ENCODE data around the gene HHAT. TPM values are rescaled to one million over a fixed set of nuclear protein-coding genes. Genes with fewer than 3 reads are reported as not detected.

HHAT gene
- total and polyA plus RNA-seq, 5 donors: 1.6 to 2.8 (median 2.3) TPM

- H3K4me1 ChIP-seq (ENCODE audit: control insufficient read depth, insufficient read depth, low read length): peaks cover 2% of the 10 kb centered on the region
- 93% methylated on average over 3 of the region's 3 CpGs for WGBS
- H3K27me3 ChIP-seq (ENCODE audit: control insufficient read depth, insufficient read depth): no peaks in the 10 kb centered on the region
- intact Hi-C loops (cut with DNase I): loop anchor here in 1 of 4 donors (10.0 kb wide), 1 partner anchor 62 kb away; the partner anchor contains the start of gene SERTAD4
- DNase-seq: no peak
- ATAC-seq: no peak
- H3K27ac ChIP-seq (ENCODE audit: low read length): no peak overlapping the region
- H3K9me3 ChIP-seq (ENCODE audit: control insufficient read depth, low read length): no peaks in the 10 kb centered on the region
- no peak overlapping the region for H3K4me3 ChIP-seq (ENCODE audit: low read length)
Measured at GRCh38 chr1:210296682-210297081, 32.0 kb upstream of the HHAT start.

GRCh38 chr1:210298296-210298695 lies 30.4 kb upstream of the HHAT start:
- H3K4me3 ChIP-seq (ENCODE audit: low read length): no peak overlapping the region
- no peak for DNase-seq
- WGBS: 78% methylated on average over 7 of the region's 7 CpGs
- H3K9me3 ChIP-seq (ENCODE audit: control insufficient read depth, low read length): no peaks in the 10 kb centered on the region
- no peak for ATAC-seq
- peaks cover 5% of the 10 kb centered on the region for H3K4me1 ChIP-seq (ENCODE audit: control insufficient read depth, insufficient read depth, low read length)
- no peak overlapping the region for H3K27ac ChIP-seq (ENCODE audit: low read length)
- no peaks in the 10 kb centered on the region for H3K27me3 ChIP-seq (ENCODE audit: control insufficient read depth, insufficient read depth)
- intact Hi-C loops (cut with DNase I): loop anchor here in 1 of 4 donors (10.0 kb wide), 1 partner anchor 63 kb away; the partner anchor contains the start of gene SERTAD4

- Histone ChIP-seq H3K27me3 (ENCODE audit: control insufficient read depth, insufficient read depth) (no peaks in the 10 kb centered on the region), H3K4me3 (ENCODE audit: low read length) (no peak overlapping the region), H3K9me3 (ENCODE audit: control insufficient read depth, low read length) (no peaks in the 10 kb centered on the region), H3K27ac (ENCODE audit: low read length) (no peak overlapping the region), H3K4me1 (ENCODE audit: control insufficient read depth, insufficient read depth, low read length) (peaks cover 3% of the 10 kb centered on the region)
- intact Hi-C loops (cut with DNase I): loop anchor here in 1 of 4 donors (10.0 kb wide), 1 partner anchor 64 kb away; the partner anchor contains the start of gene SERTAD4
- DNase-seq (no peak), ATAC-seq (no peak)
Measured at GRCh38 chr1:210298936-210299335, 29.8 kb upstream of the HHAT start.

GRCh38 chr1:210299501-210299900 lies 29.2 kb upstream of the HHAT start:
- DNase-seq: no peak
- 64% methylated on average over 5 of the region's 5 CpGs for WGBS
- Histone ChIP-seq H3K4me1 (ENCODE audit: control insufficient read depth, insufficient read depth, low read length) (peaks cover 3% of the 10 kb centered on the region), H3K27ac (ENCODE audit: low read length) (no peak overlapping the region), H3K9me3 (ENCODE audit: control insufficient read depth, low read length) (no peaks in the 10 kb centered on the region), H3K27me3 (ENCODE audit: control insufficient read depth, insufficient read depth) (no peaks in the 10 kb centered on the region), H3K4me3 (ENCODE audit: low read length) (no peak overlapping the region)
- intact Hi-C loops (cut with DNase I): loop anchor here in 1 of 4 donors (10.0 kb wide), 1 partner anchor 65 kb away; the partner anchor contains the start of gene SERTAD4
- no peak for ATAC-seq

GRCh38 chr1:210300923-210301614 lies 27.6 kb upstream of the HHAT start:
- intact Hi-C loops (cut with DNase I): loop anchor here in 1 of 4 donors (10.0 kb wide), 1 partner anchor 46 kb away; no protein-coding TSS in a partner anchor
- no peak overlapping the region for H3K27ac ChIP-seq (ENCODE audit: low read length)
- H3K4me1 ChIP-seq (ENCODE audit: control insufficient read depth, insufficient read depth, low read length): peaks cover 3% of the 10 kb centered on the region
- H3K9me3 ChIP-seq (ENCODE audit: control insufficient read depth, low read length): no peaks in the 10 kb centered on the region
- peak in 1 of 2 donors; percentile 28 for ATAC-seq
- no peaks in the 10 kb centered on the region for H3K27me3 ChIP-seq (ENCODE audit: control insufficient read depth, insufficient read depth)
- no peak overlapping the region for H3K4me3 ChIP-seq (ENCODE audit: low read length)
- WGBS: 53% methylated on average over 5 of the region's 5 CpGs
- no peak for DNase-seq

- 42% methylated on average over 7 of the region's 7 CpGs for WGBS
- intact Hi-C loops (cut with DNase I): loop anchor here in 1 of 4 donors (10.0 kb wide), 1 partner anchor 47 kb away; no protein-coding TSS in a partner anchor
- peaks cover 3% of the 10 kb centered on the region for H3K4me1 ChIP-seq (ENCODE audit: control insufficient read depth, insufficient read depth, low read length)
- H3K27me3 ChIP-seq (ENCODE audit: control insufficient read depth, insufficient read depth): no peaks in the 10 kb centered on the region
- no peak overlapping the region for H3K4me3 ChIP-seq (ENCODE audit: low read length)
- no peaks in the 10 kb centered on the region for H3K9me3 ChIP-seq (ENCODE audit: control insufficient read depth, low read length)
- ATAC-seq: peak; percentile 20 to 43
- peak in 1 of 3 donors; percentile 50 for DNase-seq
- no peak overlapping the region for H3K27ac ChIP-seq (ENCODE audit: low read length)
Measured at GRCh38 chr1:210301615-210302000, 27.1 kb upstream of the HHAT start.

GRCh38 chr1:210302501-210302900 lies 26.2 kb upstream of the HHAT start:
- intact Hi-C loops (cut with DNase I): loop anchor here in 1 of 4 donors (10.0 kb wide), 1 partner anchor 48 kb away; no protein-coding TSS in a partner anchor

GRCh38 chr1:210303391-210303790 lies 25.3 kb upstream of the HHAT start:
- no peak overlapping the region for H3K27ac ChIP-seq (ENCODE audit: low read length)
- H3K4me1 ChIP-seq (ENCODE audit: control insufficient read depth, insufficient read depth, low read length): peaks cover 3% of the 10 kb centered on the region
- intact Hi-C loops (cut with DNase I): loop anchor here in 1 of 4 donors (10.0 kb wide), 1 partner anchor 49 kb away; no protein-coding TSS in a partner anchor
- WGBS: 95% methylated on average over 8 of the region's 8 CpGs
- H3K9me3 ChIP-seq (ENCODE audit: control insufficient read depth, low read length): no peaks in the 10 kb centered on the region
- no peak overlapping the region for H3K4me3 ChIP-seq (ENCODE audit: low read length)
- no peak for ATAC-seq
- DNase-seq: peak in 1 of 3 donors; percentile 57
- no peaks in the 10 kb centered on the region for H3K27me3 ChIP-seq (ENCODE audit: control insufficient read depth, insufficient read depth)

More at GRCh38 chr1:210302501-210302900, 26.2 kb upstream of the HHAT start:
- Histone ChIP-seq H3K4me3 (ENCODE audit: low read length) (no peak overlapping the region), H3K27me3 (ENCODE audit: control insufficient read depth, insufficient read depth) (no peaks in the 10 kb centered on the region), H3K9me3 (ENCODE audit: control insufficient read depth, low read length) (no peaks in the 10 kb centered on the region), H3K27ac (ENCODE audit: low read length) (no peak overlapping the region), H3K4me1 (ENCODE audit: control insufficient read depth, insufficient read depth, low read length) (peaks cover 3% of the 10 kb centered on the region)
- WGBS: 52% methylated on average over 10 of the region's 10 CpGs
- DNase-seq: peak; percentile 78 to 89 (median 83)
- peak; percentile 86 to 90 for ATAC-seq

GRCh38 chr1:210310562-210311153 lies 18.0 kb upstream of the HHAT start:
- ATAC-seq: no peak
- H3K4me1 ChIP-seq (ENCODE audit: control insufficient read depth, insufficient read depth, low read length): no peaks in the 10 kb centered on the region
- H3K27ac ChIP-seq (ENCODE audit: low read length): no peak overlapping the region
- H3K4me3 ChIP-seq (ENCODE audit: low read length): no peak overlapping the region
- DNase-seq: no peak
- no peaks in the 10 kb centered on the region for H3K27me3 ChIP-seq (ENCODE audit: control insufficient read depth, insufficient read depth)
- WGBS: 40% methylated on average over 3 of the region's 7 CpGs
- intact Hi-C loops (cut with DNase I): loop anchor here in 3 of 4 donors (5.0 kb wide), 1 partner anchor 168 kb away; no protein-coding TSS in a partner anchor
- H3K9me3 ChIP-seq (ENCODE audit: control insufficient read depth, low read length): no peaks in the 10 kb centered on the region

- H3K27me3 ChIP-seq (ENCODE audit: control insufficient read depth, insufficient read depth): no peaks in the 10 kb centered on the region
- no peaks in the 10 kb centered on the region for H3K9me3 ChIP-seq (ENCODE audit: control insufficient read depth, low read length)
- no peaks in the 10 kb centered on the region for H3K4me1 ChIP-seq (ENCODE audit: control insufficient read depth, insufficient read depth, low read length)
- H3K27ac ChIP-seq (ENCODE audit: low read length): peak overlapping the region; percentile 79
- ATAC-seq: peak; percentile 76 to 84
- 42% methylated on average over 18 of the region's 18 CpGs for WGBS
- intact Hi-C loops (cut with DNase I): loop anchor here in 3 of 4 donors (5.0 kb wide), 1 partner anchor 170 kb away; no protein-coding TSS in a partner anchor
- H3K4me3 ChIP-seq (ENCODE audit: low read length): no peak overlapping the region
- peak in 1 of 3 donors; percentile 63 for DNase-seq
Measured at GRCh38 chr1:210311726-210312493, 16.8 kb upstream of the HHAT start.

Data from right cardiac atrium (tissue), 5 donors.